ENCODE data around the gene NHS.

- TF ChIP-seq CTCF (IDR thresholded peaks at IDR 0.05; ENCODE audit: insufficient read depth, low read depth, low read length): no peak
- no peak for TF ChIP-seq EZH2 (IDR thresholded peaks at IDR 0.05; ENCODE audit: insufficient read depth, low read length)
These were observed 235.8 kb downstream of the NHS start for GRCh38 chrX:17610788-17611187.
